ENCODE results near the gene ADAMTS9. TPM values are rescaled to one million over a fixed set of nuclear protein-coding genes. Genes with fewer than 3 reads are reported as not detected.

The ADAMTS9 gene
- total and polyA plus RNA-seq, 7 donors: 6.7 to 65.8 (median 16.1) TPM

DNA sequence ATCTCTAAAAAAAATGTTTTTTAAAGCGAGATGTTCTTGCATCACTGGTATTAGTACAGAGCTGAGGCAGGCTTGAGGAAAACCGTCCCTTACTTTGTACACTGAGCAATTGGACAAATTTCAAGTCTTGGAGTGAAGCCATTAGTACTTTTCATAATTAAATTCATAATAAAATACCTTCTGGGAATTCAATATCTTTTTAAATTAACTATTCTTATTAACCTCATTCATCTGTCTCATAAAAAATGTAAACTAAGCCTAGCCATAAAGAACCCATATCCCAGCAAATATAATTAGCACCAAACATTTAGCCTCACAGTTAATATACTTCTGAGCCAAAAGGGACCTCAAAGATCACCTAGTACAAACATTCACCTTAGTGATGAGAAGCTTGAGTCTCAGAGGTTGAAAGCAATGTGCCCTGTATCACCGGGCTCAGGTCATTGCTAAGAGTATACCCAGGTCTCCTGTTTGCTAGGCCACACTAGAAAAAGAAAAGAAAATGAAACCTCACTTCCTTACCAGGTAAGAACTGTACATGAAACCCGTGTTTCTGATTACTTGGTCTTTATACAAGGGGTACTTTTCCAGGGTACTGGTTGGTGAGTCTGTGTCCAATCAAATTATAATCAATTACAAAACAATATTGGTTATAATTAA is 192.5 kb downstream of the ADAMTS9 start:
- WGBS, 3 donors: 68 to 84% (median 81%) methylated on average over 4 of the region's 4 CpGs
- no peak for ATAC-seq
- Histone ChIP-seq H3K9me3 (no peaks in the 10 kb centered on the region), H3K4me1 (no peaks in the 10 kb centered on the region), H3K4me3 (no peak overlapping the region), H3K27me3 (ENCODE audit: insufficient read depth in 3 of 3, low read length in 2 of 3) (peaks cover 0 to 14% (median 0%) of the 10 kb centered on the region in 3 donors), H3K36me3 (ENCODE audit: insufficient read depth in 1 of 2, low read depth in 1 of 2) (no peaks in the 10 kb centered on the region), H3K27ac (no peak overlapping the region)
- intact Hi-C loops (cut with DNase I): no loop called here
- TF ChIP-seq, protein P1, sequence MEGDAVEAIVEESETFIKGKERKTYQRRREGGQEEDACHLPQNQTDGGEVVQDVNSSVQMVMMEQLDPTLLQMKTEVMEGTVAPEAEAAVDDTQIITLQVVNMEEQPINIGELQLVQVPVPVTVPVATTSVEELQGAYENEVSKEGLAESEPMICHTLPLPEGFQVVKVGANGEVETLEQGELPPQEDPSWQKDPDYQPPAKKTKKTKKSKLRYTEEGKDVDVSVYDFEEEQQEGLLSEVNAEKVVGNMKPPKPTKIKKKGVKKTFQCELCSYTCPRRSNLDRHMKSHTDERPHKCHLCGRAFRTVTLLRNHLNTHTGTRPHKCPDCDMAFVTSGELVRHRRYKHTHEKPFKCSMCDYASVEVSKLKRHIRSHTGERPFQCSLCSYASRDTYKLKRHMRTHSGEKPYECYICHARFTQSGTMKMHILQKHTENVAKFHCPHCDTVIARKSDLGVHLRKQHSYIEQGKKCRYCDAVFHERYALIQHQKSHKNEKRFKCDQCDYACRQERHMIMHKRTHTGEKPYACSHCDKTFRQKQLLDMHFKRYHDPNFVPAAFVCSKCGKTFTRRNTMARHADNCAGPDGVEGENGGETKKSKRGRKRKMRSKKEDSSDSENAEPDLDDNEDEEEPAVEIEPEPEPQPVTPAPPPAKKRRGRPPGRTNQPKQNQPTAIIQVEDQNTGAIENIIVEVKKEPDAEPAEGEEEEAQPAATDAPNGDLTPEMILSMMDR (IDR thresholded peaks at IDR 0.05): no peak
- DNase-seq: no peak

DNA sequence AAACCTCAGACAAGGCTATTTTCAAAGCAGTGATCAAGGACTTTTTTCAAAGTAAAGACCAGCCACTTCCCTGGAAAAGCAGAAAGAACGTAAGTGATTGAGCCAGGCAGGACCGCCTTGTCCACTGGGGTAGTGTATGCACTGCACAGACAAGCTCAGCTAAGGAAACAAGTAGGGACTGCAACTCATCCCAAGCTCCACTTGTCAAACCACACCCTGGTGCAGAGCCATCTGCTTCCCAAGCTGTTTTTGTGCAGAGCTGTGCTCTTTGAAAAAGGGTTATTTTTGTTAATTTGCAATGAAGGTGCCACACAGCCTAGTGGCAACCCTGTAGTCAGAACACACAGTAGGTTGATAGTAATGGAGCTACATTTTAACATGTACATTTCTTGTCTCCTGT is 193.3 kb downstream of the ADAMTS9 start:
- intact Hi-C loops (cut with DNase I): no loop called here
- Histone ChIP-seq H3K4me3 (no peak overlapping the region), H3K9me3 (no peaks in the 10 kb centered on the region), H3K27me3 (ENCODE audit: insufficient read depth in 3 of 3, low read length in 2 of 3) (peaks cover 0 to 14% (median 0%) of the 10 kb centered on the region in 3 donors), H3K27ac (no peak overlapping the region), H3K36me3 (ENCODE audit: insufficient read depth in 1 of 2, low read depth in 1 of 2) (no peaks in the 10 kb centered on the region), H3K4me1 (no peaks in the 10 kb centered on the region)
- TF ChIP-seq, protein P1 (IDR thresholded peaks at IDR 0.05): no peak
- DNase-seq: no peak
- ATAC-seq: no peak
- 87 to 95% (median 95%) methylated on average over 2 of the region's 2 CpGs for WGBS, 3 donors

DNA sequence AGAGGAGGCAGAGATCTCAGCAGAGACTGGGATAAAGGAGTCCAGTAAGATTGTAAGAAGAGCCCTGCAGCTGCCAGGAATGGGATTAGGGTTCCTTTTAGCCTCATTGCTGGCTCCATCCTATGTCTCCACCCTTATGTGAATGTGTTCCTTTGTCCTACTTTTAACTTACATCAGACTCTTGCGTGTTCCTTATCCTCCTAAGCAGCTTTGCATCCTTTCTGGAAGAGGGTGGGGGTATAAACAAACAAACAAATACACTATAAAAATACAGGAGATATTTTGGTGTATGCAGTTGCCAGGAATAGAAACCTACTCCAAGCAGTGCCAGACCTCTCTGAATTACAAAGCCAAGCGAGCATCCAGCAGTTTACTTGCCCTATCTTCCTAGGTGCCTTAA is 194.7 kb downstream of the ADAMTS9 start:
- H3K4me1 ChIP-seq: no peaks in the 10 kb centered on the region
- ATAC-seq: no peak
- peaks cover 0 to 19% (median 0%) of the 10 kb centered on the region in 3 donors for H3K27me3 ChIP-seq (ENCODE audit: insufficient read depth in 3 of 3, low read length in 2 of 3)
- TF ChIP-seq, protein P1 (IDR thresholded peaks at IDR 0.05): no peak
- H3K36me3 ChIP-seq (ENCODE audit: insufficient read depth in 1 of 2, low read depth in 1 of 2): no peaks in the 10 kb centered on the region
- no peak for DNase-seq
- H3K27ac ChIP-seq: no peak overlapping the region
- WGBS, 3 donors: 79 to 82% (median 80%) methylated on average over 2 of the region's 2 CpGs
- no peaks in the 10 kb centered on the region for H3K9me3 ChIP-seq
- no peak overlapping the region for H3K4me3 ChIP-seq
- intact Hi-C loops (cut with DNase I): no loop called here

DNA sequence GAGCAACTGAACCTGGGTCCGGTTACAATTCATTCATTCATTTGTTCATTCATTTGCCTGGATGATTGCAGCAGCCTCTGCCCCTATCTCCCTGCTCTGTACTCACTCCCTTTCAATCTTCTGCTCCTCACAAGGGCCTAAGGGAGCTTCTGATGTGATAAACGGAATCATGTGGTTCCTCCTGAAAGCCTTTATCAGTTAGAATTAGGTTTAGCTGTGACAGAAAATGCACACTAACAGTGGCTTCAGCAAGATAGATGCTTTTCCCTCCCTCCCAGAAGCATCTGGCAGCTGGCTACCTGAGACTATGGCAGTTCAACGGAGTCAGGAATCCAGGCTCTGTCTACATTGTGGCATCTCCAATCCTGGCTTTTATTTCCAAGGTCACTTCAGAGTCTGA is 196.0 kb downstream of the ADAMTS9 start:
- peaks cover 0 to 19% (median 0%) of the 10 kb centered on the region in 3 donors for H3K27me3 ChIP-seq (ENCODE audit: insufficient read depth in 3 of 3, low read length in 2 of 3)
- ATAC-seq (no peak), DNase-seq (no peak)
- H3K9me3 ChIP-seq: no peaks in the 10 kb centered on the region
- intact Hi-C loops (cut with DNase I): no loop called here
- H3K4me1 ChIP-seq: no peaks in the 10 kb centered on the region
- no peak overlapping the region for H3K27ac ChIP-seq
- TF ChIP-seq, protein P1 (IDR thresholded peaks at IDR 0.05): no peak
- no peak overlapping the region for H3K4me3 ChIP-seq
- WGBS, 3 donors: 84 to 86% (median 84%) methylated on average over 3 of the region's 3 CpGs
- no peaks in the 10 kb centered on the region for H3K36me3 ChIP-seq (ENCODE audit: insufficient read depth in 1 of 2, low read depth in 1 of 2)
